Spleen (tissue), 7 donors: Measurements from ENCODE around the gene BUD31.

Experiments used
- CTCF ChIP-seq, 11 experiments: fragments of 200-600 bp in 7 of 11; fragments of 450-650 bp in 4 of 11; sonication (generic) in 4 of 11; IDR thresholded peaks in 8 of 11; conservative IDR thresholded peaks in 3 of 11; 1 replicate in 7 of 11; 2 replicates in 4 of 11; pipeline versions ENCODE4 v1.4.0 to v1.8.0; 2016 to 2021; ENCODE audit warnings: antibody characterized with exemption in 11 of 11, inconsistent platforms in 4 of 11, mild to moderate bottlenecking in 1 of 11
- POLR2A ChIP-seq, 3 donors: fragments of 450-650 bp; IDR thresholded peaks; one replicate each; pipeline ENCODE4 v1.5.1; 2017; ENCODE audit warnings: antibody characterized with exemption in 3 of 3, mild to moderate bottlenecking in 1 of 3
- POLR2AphosphoS5 ChIP-seq, 3 donors: sonication (generic); formaldehyde crosslinking; IDR thresholded peaks; one replicate each; pipeline ENCODE4 v1.5.1; 2017; ENCODE audit warnings: antibody characterized with exemption in 3 of 3
- donor health status: DM: no; HTN: no; CAD: no; lungs with moderate emphysema.
- donor health status: DM: no; HTN: no; CAD: no.
- donor health status: DM: no; HTN: no; CAD: no.

GRCh38 chr7:99449326-99449725, 40.6 kb downstream of the BUD31 start:
- TF ChIP-seq CTCF (IDR thresholded peaks at IDR 0.05 in 8 of 11, conservative IDR thresholded peaks at IDR 0.05 in 3 of 11) (no peak), POLR2A (IDR thresholded peaks at IDR 0.05) (no peak), POLR2AphosphoS5 (IDR thresholded peaks at IDR 0.05) (no peak)
